GM19035 (cell line): ENCODE data around the gene ADTRP.
A peak's percentile ranks its signal among the peaks of the same experiment; 100 is the strongest.
"Not testable (repeated sequence)": the region's sequence is repeated elsewhere in the genome, so short reads cannot be mapped to it uniquely, and the experiment has no call there.

Source experiments
- ATAC-seq: cut with Tn5 transposase; IDR thresholded peaks from one replicate; pipeline ENCODE4 v1.9.1; 2021; ENCODE audit not compliant: unreplicated experiment

Gene ADTRP

GRCh38 chr6:11804135-11804534, 25.5 kb upstream of the ADTRP start:
- no peak for ATAC-seq

DNA sequence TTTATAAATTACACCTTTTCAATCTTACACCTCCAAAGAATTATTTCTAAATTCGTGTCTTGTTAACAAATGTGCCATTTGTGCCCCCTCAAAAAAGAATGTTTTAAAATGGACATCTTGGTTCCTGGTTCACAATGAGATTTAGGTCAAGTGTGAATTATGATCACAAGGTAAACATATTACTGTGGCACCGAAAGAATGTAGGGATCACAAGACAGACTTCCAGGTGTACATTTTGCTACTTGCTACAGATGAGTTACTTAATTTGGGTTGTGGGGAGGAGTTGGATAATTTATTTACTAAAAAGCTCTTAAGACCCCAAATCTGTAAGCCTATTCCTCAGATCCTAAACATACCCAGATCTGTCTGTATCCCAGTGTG, 25.0 kb upstream of the ADTRP start:
- ATAC-seq, result no peak

DNA sequence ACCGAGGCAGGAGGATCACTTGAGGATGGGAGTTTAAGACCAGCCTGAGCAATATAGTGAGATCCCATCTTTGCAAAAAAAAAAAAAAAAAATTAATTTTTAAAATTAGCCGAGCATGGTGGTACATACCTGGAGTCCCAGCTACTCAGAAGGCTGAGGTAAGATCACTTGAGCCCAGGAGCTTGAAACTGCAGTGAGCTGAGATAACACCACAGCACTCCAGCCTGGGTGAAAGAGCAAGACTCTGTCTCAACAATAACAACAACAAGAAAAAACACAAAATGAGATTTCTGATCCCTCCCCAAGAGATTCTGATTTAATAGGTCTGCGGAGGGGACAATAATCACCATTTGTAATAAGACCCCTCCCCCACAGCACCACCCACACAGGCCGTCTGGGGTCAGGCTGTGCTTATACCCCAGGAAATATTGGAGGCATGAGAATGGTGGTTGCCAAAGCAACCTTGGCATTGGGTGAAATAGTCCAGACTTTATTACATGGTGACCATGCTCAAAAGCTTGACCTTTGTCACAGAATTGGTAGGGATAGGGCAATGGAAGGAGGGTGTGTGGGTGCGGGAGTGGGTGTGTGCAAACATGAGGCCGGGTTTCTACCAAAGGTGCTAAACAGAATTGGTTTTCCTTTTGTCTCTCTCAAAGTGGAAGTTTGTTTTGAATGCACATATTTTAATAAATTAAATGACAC, 24.4 kb upstream of the ADTRP start:
- ATAC-seq, result no peak

DNA sequence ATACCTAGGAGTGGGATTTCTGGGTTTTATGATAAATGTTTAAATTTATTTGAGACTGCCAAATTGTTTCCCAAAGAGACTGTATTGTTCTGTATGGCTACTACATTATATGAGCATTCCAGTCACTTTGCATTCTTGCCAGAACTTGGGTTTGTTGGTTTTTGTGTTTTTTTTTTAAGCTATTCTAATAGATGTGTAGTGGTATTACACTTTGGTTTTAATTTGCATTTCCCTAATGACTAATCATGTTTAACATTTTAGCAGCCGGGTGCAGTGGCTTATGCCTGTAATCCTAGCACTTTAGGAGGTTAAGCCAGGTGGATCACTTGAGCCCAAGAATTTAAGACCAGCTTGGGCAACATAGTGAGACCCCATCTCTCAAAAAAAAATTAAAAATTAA, 21.9 kb upstream of the ADTRP start:
- ATAC-seq, result not testable (repeated sequence)

GRCh38 chr6:11798538-11798937, 19.9 kb upstream of the ADTRP start:
- ATAC-seq, result no peak

GRCh38 chr6:11798096-11798495, 19.5 kb upstream of the ADTRP start:
- no peak for ATAC-seq

DNA sequence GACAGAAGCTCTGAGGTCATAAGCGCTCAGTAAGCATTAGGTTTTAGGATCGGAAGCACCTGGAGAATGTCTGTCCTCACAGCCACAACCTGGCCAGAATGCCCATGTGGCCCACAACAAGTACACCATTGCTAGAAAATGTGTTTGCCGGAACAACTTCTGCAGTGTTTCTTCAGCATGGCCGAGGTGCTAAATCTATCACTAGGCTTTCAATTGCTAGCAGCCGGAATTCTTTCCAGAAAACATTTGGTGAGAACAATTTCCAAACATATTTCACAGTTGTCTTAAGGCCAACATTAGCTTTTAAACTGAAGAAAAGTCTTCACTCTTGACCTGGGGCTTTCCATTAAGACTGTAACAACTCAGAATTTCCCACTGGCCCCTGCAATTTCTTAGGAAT, 18.2 kb upstream of the ADTRP start:
- ATAC-seq, result no peak

DNA sequence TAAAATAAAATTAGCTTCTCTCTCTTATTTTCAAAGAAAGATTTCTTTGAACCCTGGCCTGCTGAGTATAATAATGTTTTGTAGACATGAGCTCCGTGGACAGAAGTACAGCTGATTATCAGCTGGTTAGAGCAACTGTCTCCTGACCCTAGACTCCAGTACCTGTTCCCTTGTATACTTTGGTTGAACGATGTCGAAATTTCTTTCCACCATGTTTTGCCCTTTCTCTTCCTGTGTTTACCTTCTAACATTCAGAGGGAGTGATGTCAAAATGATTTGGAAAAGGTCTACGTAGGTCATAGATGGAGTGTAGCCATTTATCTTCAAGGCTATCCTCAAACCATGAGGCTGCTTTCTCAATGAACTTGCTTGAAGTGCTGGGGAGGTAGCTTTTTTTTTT, 16.8 kb upstream of the ADTRP start:
- no peak for ATAC-seq

DNA sequence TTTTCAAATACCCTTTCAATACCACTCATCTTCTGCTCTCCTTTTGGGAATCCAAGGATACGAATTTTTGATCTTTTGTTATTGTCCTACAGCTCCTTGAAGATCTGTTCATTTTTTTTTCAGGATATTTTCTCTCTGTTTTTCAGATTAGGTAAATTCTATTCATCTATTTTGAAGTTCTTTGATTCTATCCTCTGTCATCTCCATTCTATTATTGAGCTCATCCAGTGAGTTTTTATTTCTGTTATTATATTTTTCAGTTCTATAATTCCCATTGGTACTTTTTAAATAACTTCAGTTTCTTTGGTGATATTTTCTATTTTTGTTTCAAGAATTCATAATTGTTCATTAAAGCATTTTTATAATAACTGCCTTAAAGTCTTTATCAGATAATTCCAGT, 14.7 kb upstream of the ADTRP start:
- no peak for ATAC-seq

DNA sequence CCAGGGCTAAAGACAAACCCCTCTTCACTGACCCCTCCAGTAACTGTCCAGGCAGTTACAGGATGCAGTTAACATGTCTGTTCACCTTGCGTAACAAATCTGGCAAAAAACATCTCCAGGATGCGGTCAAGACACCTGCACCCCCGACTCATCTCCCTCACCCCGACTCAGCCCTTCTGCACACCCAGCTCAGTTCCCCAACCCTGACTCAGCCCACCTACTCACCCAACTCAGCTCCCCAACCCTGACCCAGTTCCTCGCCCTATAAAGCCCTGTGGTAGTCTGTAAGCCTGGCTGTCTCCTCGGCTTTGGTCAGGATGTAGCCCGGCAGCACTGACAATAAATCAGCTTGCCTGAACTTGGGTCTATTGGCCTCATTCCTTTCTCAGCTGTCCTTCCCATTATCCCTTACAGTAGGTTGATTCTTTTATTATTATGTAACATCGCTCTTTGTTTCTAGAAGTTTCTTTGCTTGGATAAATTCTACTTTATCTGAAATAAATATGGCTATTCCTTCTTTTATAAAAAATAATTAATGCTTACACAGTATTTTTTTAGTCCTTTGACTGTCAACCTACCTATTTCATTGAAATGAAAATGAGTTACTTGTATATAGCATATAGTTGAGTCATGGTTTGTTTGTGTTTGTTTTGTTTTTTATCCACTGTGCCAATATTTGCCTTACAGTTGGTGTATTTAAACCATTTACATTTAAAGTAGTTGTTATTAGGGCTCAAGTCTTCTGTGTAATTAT, 12.9 kb upstream of the ADTRP start:
- ATAC-seq, result no peak

- no peak for ATAC-seq
Measured at GRCh38 chr6:11789744-11790143, 11.1 kb upstream of the ADTRP start.

GRCh38 chr6:11788043-11788442, 9.4 kb upstream of the ADTRP start:
- ATAC-seq, result no peak

DNA sequence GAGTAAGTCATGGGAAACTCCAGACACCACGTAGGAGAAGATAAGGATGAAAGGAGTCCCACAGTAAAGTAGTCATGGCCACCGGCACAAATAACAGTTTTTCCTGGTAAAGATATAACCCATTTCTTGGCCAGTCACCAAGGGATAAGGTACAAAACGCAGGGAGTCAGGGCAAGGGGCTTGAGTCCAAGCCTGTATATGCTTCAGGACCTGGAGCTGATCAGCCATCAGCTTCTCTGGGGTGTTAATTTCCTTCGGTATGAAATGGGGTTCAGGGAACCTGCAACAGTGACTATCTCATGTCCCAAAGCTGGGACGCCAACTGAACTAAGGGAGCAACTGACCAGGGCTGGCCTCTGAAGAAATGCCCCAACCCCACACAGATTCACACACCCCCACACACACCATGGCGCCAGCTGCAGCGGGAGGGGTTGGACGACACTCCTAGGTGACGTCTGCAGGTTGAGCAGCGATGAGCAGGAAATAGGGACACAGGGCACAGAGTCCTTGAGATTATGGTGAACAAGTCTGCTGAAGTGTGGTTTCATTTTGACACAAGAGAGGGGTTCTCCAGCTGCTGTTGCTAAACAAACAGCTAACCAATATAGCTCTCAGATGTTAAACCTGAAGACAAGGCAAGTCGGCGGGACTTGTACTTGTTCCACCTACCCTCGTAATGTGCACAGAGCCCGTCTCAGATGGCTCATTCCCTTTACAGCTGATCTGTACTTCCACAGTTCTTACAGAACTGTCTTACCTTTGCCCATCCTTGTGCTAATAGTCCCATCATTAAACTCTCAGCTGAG, 7.4 kb upstream of the ADTRP start:
- peak; percentile 89 for ATAC-seq

DNA sequence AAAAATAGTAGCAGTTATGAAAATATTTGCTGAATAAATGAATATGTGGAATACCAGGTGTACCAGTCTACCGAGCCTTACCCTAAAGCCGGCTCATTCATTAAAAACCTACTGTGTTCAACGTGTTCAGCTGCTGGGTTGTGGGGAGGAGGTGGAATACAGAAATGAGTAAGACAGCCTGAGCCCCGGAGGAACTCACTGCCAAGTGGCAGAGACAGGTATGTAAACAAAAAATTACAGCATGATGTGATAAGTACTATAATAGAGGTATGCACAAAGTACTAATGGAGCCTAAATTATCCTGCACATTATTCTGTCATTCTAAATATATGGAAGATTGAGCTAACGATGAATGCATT, 6.8 kb upstream of the ADTRP start:
- peak; percentile 64 for ATAC-seq

DNA sequence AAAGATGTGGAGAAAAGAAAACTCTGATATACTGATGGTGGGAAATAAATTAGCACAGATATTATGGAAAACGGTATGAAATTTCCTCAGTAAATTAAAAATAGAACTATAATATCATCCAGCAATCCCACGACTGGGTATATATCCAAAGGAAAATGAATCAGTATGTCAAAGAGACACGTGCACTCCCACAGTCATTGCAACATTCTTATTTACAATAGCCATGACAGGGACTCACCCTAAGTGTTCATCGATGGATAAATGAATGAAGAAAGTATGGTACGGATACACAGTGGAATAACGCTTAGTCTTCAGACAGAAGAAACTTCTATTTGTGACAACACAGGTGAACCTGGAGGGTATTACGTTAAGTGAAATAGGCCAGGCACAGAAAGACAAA, 5.7 kb upstream of the ADTRP start:
- ATAC-seq, result no peak

DNA sequence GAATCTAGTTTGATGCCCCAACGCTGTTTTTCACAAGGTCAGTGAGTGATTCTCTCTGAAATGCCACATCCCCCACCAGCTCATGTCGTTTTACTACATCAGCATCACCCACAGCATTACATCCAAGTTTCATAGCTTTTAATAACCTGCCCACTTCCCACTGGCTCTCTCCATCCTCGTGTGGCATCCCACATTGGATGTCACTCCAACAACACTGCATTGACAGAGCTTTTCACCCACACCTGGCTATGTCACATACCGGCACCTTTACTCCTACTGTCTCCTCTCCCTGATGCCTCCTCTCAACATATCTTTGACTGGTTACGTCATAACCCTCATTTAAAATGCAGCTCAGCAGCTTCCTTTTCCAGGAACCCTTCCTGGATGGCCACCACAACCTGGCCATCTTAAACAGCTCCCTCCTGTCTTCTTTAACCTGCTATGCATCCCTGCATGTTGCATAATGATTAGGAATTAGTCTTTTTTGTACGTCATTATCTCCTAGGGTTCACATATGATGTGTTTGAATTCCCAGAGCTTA, 5.0 kb upstream of the ADTRP start:
- ATAC-seq, result no peak

DNA sequence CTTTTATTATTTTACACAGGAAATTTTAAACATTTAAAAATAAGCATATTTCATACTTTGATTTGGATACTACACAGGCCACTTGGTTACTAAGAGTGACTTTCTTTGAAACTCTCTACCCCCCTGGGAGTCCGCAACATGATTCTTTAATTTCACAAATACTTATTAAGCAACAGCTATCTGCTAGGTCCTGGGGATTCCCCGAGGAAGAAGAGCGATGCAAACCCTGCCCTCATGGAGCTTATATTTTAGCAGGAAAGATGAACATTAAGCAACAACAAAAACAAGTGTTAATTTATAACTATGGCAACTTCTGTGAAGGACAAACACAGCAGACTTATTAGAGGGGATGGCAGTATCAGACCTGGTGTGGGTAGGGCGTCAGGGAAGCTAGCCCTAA, 3.9 kb upstream of the ADTRP start:
- ATAC-seq, result no peak

- no peak for ATAC-seq
Measured at GRCh38 chr6:11780097-11780428, 1.5 kb upstream of the ADTRP start.

DNA sequence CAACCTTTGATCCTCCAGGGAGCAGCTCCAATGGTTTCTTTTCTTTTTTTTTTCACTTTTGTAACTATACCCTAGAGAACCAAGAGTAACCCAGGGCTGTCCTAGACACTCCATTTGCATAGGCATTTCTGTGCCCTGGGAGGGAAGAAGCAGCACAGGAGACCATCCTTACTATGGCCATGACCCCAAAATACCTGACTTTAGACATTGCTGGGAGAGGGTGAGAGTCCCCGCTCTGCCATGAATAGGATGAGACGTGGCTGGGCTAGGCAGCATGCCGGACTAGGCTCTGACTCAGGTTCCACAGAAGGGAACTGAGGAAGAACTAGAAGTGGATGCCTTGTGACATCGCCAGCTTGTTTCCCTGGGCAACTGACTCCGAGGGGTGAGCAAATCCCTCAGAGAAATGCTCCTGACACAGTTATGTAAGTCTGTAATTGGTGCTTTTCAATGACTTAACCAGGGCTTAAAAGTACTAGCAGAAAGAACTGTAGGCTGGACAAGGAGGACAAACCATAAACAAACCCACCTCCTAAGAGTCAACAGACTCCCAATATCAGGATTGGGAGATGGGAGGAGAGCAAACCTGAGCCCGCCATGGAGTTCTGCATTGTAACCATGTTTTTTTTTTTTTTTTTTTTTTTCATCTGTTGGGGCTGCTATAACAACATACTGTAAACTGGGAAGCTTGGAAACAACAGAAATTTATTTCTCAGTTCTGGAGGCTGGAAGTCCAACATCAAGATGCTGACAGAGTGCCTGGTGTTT, 910 bp upstream of the ADTRP start:
- ATAC-seq, result no peak

DNA sequence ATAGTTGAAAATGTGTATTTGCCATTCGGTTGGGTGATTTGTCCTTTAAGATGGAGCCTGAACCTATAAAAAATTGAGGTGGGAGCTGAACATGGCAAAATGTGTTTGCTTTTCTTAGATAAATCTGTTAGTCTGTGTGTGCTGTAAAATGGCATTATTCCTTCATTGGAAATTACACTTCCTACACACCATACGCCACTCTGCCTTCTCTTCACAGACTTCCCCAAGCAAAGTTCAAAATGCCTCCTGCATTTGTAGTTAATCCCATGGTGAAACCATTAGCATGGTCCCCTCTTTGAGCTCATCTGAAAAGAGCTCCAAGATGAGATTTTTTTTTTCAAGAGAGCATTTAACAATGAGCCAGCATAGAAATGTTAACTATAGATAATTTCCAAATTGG, 567 bp downstream of the ADTRP start:
- ATAC-seq, result no peak

DNA sequence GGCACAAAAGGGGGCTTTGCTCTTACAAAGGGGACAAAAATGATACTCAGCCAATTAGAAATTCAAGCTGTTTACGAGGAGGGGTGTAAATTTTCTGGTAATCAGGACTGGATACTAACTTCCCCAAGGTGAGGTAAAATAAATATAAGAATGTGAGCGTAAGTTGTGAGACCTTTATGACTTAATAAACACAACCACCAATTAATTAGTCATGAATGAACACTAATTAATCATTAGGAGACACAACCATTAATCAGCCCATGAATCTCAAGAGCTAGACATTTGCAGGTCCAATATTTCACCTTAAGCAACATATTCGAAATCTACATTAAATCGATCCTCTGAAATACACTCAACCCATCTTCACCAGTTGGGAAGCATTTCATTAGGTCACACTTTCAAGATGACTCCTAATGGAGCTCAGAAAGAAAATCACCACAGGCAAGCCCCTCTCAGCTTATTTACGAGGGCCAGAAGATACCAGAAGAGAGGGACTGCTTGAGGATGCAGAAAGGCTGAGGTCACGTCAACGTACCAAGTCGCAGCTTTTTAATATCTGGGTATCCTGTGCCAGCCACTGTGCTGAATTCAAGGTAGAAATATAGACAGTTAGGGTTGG, 2.7 kb downstream of the ADTRP start:
- ATAC-seq, result no peak
